Anterior cingulate cortex (tissue), 58 donors: ENCODE results near the gene TPST2.
"Not testable (repeated sequence)": the region's sequence is repeated elsewhere in the genome, so short reads cannot be mapped to it uniquely, and the experiment has no call there.

Experiments
- DNase-seq, 58 donors: peaks; one replicate each; lab custom pipeline; 2025; lab: John Stamatoyannopoulos, UW

Gene TPST2

DNA sequence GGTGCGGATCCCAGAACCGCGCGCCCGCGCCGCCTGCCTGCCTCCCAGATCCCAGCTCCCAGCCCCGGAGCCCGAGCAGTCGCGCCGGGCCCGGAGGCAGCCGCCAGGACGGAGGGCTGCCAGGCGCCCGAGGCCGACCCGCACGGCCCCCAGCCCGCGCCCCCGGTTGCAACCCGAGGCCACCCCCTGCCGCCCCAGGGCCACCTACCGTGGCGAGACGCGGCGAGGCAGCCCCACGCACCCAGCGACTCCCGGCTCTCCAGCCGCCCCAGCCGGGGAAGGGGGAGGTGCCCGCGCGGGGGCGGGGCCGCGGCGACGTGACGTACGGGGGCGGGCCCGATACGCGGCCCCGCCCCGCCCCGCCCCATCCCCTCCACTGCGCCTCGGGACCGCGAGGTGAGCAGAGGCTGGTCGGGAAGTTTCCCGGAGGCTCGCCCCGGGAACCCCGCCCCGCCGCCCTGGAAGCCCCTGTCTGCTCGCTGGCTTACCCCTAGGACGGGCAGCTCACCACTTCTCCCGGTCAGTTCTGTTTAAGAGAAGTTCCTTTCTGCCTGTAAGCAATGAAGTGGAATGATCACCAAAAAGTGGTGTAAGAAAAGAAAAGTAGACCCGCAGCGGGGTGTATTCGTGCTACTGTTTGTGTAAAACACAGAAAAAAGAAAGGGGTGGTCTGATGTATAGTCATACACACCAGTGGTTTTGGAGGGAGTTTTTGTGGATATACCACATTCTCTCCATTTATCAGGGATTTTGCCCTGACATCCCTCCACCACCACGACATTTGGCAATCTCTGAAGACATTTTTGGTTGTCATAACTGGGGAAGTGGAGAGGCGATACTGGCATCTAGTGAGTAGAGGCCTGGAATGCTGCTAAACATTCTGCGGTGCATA lies at the start of gene TPST2:
TPST2 (minus strand) TSS at position 288 of the 892 bp plus-strand sequence. CDS start 48,502 bp downstream, outside the sequence.
- DNase-seq: peak in 54 of 58 donors; percentile 29 to 87 (median 63)

DNA sequence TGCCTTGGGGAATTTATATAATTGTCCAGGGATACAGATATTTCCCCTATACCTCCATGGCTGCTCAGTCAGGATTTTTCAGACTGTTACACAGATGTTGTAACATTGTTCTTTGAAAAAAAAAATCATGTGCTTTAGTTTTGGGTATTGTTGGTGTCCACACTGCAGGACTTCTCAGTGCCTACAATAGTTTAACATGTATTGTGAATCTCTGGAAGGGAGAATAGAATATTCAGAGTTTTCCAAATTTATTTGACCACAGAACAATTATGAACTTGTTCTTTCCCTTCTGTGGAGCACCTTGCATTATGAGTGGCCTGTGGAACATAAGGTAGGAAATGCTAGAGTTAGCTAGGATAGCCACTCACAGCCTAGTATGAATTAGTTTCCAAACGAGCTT lies 46.4 kb upstream of the TPST2 start:
- no peak for DNase-seq

DNA sequence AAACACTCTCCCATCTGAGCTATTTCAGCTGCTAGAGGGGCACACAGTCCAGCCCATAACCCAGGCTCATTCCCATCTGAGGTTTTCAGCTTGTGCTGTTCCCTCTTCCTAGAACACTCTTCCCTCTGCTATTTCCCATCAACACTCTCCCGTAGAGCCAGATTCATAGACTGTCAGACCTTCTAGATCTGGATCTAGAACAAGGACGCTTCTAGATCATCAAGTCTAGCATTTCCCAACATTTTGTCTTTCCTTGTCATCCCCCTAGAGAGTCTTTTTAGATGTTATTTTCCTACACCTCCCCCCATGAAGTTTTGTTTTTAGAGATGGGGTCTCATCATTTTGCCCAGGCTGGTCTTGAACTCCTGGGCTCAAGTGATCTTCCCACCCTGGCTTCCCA lies 45.2 kb upstream of the TPST2 start:
- no peak for DNase-seq

DNA sequence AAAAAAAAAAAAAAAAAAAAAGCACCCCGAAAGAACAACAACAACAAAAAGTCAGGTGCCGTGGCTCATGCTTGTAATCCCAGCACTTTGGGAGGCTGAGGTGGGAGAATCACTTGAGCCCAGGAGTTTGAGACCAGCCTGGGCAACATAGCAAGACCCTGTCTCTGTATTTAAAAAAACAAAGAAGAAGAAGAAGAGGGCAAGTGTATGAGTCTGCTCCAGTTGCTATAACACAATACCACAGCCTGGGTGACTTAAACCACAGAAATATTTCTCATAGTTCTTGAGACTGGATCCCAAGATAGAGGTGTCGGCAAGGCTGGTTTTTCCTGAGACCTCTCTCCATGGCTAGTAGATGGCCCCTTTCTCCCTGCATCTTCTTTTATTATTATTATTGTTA lies 44.3 kb upstream of the TPST2 start:
- DNase-seq: no peak

DNA sequence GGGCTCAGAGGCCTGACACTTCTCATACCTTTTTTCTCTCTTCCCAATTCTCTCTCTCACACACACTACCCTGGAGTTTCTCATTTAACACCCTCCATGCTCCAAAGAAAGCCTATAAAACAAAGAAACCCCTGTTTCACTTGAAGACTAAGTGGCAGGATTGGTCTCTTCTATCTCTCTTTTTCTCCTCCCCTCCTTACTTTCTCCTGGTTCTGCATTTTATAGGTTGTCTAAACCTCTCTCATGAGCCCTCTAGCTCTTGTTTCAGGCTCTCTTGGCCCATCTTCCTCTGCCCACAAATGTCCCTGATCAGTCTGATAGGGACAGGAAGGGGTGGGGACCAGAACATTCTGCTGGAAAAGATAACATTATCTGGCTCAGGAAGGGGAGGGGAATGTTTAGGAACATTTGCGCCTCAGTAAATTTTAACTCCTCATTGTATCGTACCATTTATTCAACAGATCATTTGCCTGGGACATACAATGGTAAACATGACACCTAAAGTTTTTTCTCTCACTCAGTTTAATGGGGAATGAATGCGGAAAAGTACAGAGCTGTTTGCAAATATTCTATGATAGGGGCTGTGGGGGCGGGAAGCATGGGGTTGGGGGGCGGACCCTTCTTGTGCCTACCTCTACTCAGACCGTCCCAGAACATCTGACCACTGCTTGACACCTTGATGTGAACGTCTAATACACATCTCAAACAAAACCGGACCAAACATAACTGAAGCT lies 42.7 kb upstream of the TPST2 start:
- DNase-seq: no peak

DNA sequence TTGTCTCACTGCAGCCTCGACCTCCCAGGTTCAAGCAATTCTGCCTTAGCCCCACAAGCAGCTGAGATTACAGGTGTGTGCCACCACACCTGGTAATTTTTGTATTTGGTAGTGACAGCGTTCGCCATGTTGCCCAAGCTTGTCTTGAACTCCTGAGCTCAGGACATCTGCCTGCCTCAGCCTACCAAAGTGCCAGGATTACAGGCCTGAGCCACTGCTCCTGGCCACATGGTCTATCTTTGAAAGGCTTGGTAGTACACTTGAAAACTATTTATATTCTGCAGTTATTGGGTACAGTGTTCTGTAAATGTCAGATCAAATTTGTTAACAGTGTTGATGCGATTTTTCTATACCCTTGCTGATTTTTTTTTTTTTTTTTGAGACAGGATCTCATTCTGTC lies 41.4 kb upstream of the TPST2 start:
- DNase-seq: no peak

DNA sequence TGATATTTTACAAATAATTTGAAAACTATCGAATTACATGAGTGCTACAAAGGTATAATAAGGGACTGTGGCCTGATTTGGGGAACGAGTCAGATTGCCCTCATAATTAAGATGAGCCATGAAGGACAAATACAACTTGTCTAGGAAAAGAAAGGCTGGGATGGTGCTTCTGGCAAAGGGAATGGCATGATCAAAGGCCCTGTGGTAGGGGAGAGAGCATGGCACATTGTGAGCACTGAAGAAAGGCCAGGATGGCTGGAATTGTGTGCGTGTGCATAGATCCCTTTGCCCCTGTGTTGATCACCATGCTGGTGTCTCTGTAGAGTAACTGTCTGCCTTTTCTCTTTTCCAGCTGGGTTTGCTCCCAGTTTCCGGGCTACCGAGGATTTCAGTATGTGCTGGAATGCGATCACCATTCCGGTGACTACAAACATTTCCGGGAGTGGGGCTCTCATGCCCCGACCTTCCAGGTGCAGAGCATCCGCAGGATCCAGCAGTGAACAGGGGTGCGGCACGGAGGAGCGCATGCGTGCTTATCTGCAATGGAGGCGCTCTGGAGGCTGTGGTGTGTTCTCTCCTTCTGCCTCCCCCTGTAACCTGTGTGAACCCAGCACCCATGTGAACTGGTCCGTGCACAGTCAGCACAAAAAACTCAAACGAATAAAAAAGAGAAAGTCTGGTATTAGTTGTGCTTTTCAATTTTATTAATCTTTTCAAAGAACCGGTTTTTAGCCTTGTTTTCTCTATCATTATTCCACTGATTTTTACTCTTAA lies 40.2 kb upstream of the TPST2 start:
- no peak for DNase-seq

DNA sequence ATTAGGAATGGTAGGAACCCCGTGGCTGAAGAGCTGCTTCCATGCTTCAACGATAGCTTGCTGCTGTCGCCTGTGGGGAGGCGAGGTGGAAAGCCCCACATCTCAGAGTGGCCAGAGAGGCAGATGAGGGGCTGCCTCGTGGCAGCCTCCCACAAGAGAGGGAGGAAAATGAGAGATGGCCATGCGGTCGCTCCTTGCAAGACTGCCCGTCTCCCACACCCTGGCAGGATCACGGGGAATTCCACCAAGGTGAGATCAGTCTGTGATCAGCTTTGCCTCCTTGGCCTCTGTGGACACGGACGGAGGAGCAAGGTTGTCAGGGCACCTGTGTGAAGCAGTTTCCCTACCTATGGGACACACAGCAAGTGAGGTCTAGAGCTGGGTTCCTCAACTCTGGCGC lies 34.9 kb upstream of the TPST2 start:
- DNase-seq: no peak

DNA sequence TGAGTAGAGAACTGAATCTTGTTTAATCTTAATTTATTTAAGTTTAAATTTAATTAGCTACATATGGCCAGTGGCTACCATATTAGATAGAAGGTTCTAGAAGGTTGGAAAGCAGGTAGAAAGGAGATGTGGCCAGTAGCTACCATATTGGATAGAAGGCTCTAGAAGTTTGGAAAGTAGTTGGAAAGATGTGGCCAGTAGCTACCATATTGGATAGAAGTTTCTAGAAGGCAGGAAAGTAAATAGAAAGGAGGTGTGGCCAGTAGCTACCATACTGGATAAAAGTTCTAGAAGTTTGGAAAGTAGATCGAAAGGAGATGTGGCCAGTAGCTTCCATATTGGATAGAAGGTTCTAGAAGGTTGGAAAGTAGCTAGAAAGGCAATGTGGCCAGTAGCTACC lies 34.1 kb upstream of the TPST2 start:
- no peak for DNase-seq

DNA sequence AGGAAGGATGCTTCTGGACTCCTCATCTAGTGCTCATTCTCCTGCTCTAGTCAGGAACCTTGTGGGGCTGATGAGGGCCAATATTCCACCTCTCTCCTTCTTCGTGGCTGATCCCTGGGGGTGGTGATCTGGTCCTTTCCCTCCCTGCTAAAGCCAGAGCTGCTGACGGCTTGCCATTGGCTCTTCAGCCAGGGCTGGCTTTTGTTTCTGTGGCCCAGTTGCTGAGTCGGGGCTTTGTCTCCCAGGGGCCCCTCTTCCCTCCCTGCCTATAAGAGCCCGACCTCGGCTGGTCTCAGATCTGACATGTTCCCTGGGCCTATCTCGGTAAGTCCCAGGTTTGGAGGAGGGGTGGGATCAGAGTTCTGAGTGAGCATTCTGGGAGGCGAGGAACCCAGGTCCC lies 31.7 kb upstream of the TPST2 start, which contains the start of gene CRYBA4:
CRYBA4 (plus strand) TSS at position 301 of the 400 bp plus-strand sequence. CDS start 634 bp downstream, outside the sequence.
- no peak for DNase-seq

DNA sequence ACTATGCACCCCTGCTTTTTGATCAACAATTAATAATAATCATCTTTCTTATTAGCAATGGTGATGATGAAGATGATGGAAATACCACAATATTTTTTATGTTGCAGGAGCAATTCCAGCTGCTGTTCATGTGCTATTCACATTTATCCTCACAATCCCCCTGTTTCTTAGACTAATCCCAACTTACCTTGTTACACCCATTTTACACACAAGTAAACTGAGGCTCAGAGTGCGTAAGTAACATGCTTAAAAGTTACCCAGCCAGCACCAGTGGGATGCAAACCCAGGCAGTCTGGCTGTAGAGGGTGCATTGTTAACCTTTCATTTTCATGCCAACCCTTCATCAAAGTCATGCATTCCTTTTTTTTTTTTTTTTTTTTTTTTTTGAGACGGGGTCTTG lies 30.3 kb upstream of the TPST2 start:
- DNase-seq: no peak

DNA sequence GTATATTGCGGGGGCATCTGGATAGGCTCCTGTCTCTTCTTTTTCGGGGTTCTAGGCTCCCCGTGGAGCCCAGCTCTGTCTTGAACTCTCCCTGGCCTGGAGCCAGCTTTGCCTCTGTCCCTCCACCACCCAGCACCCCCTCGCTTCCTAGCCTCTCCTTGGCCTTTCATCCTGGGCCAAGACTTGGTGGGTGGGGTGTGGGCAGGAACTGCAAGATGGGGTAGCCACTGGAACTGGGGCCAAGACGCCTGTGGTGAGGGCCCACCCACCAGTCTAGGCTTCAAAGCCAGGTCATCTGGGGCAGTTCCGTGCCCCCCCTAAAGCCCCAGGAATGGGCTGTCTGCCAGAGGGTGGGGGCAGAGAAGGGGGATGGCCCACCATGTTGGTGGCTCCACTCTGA lies 29.6 kb upstream of the TPST2 start:
- DNase-seq: no peak

DNA sequence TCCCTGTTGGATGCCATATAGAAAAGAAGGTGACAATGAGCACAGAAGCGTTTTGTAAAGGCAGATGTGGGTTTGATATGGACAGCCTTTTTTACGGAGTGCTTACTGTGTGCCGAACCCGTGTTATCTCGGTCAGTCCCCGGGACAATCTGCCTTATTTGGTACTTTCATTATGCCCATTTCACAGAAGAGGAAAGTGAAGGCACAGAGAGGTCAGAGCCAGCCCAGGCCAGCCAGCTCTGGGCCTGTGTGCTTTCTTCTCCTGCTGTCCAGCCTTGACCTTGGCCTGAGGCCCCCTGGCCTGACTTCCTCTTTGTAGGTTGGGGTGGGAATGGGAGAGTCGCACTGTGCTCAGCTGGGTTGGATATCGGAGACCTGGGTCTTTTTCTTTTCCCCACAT lies 28.5 kb upstream of the TPST2 start:
- no peak for DNase-seq

DNA sequence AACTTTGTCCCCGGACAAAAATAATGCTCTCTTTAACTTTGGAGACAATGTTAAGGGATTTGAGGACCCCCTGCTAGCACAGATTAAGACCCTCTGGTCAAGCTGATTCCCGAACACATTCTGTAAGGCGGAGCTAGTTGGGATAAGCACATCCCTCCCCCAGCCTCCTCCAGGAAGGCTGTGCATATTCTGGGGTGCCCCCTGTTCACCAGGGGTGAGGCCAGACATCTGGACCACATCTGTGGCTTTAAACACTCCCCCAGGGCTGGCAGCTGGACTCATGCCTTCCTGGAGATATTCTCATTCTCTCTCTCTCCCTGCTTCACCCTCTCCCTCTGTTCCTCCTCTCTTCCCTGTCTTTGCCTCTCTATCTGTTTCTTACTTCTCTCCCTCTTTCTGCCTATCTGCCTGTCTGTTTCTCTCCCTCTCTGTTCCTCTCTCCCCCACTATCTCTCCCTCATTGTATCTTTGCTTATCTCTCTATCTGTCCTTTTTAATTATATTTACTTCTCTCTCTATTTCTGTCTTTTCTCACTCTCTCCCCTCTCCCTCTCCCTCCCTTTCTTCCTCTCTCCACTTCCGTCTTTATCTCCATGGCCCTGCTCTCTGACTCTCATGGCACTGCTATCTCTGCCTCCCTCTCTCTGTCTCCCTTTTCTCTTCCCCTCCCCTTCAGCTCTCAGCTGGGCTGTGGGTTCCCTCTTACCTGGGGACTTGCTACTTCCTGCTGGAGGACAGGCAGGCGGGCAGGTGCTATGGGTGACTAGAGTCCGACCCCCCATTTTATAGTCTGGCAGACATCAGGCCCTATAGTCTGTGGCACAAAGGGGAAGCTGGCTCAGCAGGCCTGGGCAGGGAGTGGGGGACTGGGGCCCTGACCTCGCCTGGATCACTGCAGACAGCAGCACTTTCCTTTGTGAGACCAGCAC lies 27.6 kb upstream of the TPST2 start, which contains the start of gene CRYBB1:
CRYBB1 (minus strand) TSS at position 757 of the 929 bp plus-strand sequence. CDS start 1,708 bp downstream, outside the sequence.
- DNase-seq: peak in 9 of 58 donors; percentile 3 to 19 (median 9)

DNA sequence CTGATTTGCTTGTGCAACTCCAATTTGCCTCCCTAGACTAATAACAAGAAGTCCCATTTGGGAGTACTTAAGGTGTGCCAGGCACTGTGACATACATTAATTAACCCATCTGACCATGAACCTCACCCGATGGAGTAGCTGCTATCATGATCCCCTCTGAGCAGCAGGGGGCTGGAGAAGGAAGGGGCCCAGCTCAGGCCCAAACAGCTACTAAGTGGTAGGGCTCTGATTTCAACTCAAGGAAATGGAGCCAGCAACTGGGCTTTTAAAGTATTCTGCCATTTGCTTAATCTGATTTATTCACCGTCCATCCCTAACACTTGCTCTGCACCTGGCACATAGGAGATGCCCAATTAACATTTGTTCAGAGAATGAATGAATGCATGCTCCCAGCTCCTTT lies 26.7 kb upstream of the TPST2 start:
- DNase-seq: no peak

DNA sequence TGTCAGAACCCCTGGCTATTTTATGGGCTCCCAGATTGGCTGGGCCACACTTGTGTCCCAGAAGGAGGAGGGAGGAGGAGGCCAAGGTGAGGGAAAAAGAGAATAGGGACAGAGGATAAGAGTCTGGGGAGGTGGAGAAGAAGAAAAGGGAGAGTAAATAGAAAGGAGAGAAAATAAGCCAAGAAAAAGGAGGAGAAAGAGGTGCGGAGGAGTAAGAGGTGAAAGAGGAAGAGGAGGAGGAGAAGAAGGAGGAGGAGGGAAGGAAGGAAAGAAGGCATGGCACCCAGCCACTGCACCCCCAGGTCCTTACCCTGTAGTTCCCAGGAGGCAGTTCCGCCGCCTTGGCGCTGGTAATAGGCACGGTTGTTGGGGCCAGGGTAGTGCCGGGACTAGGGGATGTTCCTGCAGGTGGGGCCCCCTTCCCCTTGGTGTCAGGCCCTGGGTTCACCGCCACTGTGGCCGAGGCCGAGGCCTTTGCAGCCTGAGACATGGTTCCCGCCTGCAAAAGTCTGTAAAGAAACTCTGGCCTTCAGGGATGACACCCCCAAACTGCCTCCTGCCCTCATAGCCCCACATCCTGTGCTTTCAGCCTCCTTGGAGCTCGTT lies 26.0 kb upstream of the TPST2 start:
- no peak for DNase-seq

DNA sequence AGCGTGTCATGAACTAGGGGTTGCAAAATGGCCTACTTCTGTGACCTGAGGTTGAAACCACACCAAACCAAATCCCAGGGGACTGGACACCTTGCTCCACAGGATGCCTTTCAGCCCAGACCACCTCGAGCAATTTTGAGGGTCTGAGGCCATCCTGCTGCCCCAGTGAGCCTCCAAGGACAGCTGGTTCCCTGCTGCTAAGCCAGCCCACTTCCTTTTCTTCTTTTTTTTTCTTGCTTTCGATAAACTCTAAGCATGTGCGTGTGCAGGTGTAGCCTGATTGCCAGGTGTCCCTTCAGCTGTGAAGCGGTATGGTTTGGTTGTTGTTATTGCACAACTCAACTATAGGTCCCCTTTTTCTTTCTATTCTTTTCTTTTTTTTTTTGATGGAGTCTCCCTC lies 25.2 kb upstream of the TPST2 start:
- no peak for DNase-seq

DNA sequence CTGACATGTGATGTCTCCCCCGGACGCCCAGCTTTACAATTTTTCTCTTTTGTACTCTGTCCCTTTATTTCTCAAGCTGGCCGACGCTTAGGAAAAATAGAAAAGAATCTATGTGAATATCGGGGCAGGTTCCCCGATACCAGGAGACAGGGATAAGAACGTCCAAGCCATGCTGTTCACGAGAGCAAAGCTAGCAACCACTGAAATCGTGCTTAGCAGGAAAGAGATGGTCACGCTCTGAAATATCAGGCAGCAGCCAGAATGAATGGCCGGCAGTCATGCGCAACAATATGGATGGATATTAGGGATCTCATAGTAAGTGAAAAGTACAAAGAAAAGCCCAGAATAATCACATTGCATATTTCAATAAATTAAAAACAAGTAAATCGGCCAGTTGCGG lies 24.4 kb upstream of the TPST2 start:
- no peak for DNase-seq

DNA sequence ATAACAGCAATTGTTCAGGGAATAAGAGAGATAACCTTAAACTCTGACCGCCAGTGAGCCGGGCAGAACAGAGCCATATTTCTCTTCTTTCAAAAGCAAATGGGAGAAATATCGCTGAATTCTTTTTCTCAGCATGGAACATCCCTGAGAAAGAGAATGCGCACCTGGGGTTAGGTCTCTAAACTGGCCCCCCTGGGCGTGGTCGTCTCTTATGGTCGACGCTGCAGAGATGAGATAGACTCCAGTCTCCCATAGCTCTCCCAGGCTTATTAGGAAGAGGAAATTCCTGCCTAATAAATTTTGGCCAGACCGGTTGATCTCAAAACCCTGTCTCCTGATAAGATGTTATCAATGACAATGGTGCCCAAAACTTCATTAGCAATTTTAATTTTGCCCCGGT lies 23.8 kb upstream of the TPST2 start:
- not testable (repeated sequence) for DNase-seq
